ENCODE results near the gene PLEKHH3.

The PLEKHH3 gene, protein sequence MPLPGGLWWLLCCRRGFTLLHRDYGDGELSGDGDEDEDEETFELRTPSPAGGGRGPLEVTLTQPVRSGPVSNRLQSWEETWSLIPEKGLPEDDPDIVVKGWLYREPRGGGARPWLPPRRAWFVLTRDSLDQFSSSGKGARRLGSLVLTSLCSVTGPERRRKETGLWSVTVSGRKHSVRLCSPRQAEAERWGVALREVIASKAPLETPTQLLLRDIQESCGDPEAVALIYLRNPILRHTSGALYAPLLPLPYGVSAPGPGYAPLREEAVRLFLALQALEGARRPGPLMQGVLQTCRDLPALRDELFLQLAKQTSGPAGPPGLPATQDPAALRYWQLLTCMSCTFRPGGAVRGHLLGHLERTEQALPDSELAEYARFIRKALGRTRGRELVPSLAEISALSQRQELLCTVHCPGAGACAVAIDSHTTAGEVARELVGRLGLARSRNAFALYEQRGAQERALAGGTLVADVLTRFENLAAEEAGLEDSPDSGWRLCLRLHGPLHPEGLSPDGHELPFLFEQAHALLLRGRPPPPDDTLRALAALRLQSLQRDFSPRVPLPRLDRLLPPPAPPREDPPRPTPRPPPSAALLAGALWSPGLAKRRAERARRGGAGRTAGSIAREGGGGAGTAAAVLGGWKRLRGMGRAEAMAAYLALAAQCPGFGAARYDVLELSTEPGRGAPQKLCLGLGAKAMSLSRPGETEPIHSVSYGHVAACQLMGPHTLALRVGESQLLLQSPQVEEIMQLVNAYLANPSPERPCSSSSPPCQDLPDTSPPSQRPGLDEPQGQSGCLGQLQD

GRCh38 chr17:42676424-42677011 lies at the start of gene PLEKHH3:
Gene PLEKHH3 (minus strand): TSS chr17:42676994. CDS start chr17:42676563, 431 bp downstream.
- H3K4me3 ChIP-seq (ENCODE audit: low read depth, low read length): peak within 1 kb of the TSS; percentile 84
- peak within 1 kb of the TSS; percentile 84 for H3K27ac ChIP-seq
- no peaks in the 10 kb centered on the region for H3K27me3 ChIP-seq (replicated peaks)
- TF ChIP-seq, protein P1, sequence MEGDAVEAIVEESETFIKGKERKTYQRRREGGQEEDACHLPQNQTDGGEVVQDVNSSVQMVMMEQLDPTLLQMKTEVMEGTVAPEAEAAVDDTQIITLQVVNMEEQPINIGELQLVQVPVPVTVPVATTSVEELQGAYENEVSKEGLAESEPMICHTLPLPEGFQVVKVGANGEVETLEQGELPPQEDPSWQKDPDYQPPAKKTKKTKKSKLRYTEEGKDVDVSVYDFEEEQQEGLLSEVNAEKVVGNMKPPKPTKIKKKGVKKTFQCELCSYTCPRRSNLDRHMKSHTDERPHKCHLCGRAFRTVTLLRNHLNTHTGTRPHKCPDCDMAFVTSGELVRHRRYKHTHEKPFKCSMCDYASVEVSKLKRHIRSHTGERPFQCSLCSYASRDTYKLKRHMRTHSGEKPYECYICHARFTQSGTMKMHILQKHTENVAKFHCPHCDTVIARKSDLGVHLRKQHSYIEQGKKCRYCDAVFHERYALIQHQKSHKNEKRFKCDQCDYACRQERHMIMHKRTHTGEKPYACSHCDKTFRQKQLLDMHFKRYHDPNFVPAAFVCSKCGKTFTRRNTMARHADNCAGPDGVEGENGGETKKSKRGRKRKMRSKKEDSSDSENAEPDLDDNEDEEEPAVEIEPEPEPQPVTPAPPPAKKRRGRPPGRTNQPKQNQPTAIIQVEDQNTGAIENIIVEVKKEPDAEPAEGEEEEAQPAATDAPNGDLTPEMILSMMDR (IDR thresholded peaks at IDR 0.05; ENCODE audit: low read depth, low read length, missing control alignments): peak; percentile 14
- H3K36me3 ChIP-seq (replicated peaks): peaks cover 14% of the 10 kb centered on the region
- in situ Hi-C loops (cut with HindIII; ENCODE audit: low pct_ligation_motif_present, low sequenced_read_pairs): no loop called here
- no peak for DNase-seq

- peaks cover 17% of the 10 kb centered on the region for H3K36me3 ChIP-seq (replicated peaks)
- H3K4me3 ChIP-seq (ENCODE audit: low read depth, low read length): no peak overlapping the region
- no peak for DNase-seq
- H3K27me3 ChIP-seq (replicated peaks): no peaks in the 10 kb centered on the region
- no peak overlapping the region for H3K27ac ChIP-seq
- TF ChIP-seq, protein P1 (IDR thresholded peaks at IDR 0.05; ENCODE audit: low read depth, low read length, missing control alignments): no peak
- in situ Hi-C loops (cut with HindIII; ENCODE audit: low pct_ligation_motif_present, low sequenced_read_pairs): no loop called here
Observed at GRCh38 chr17:42725143-42725542, 48.3 kb upstream of the PLEKHH3 start.

GRCh38 chr17:42723636-42724035 lies 46.8 kb upstream of the PLEKHH3 start:
- no peaks in the 10 kb centered on the region for H3K27me3 ChIP-seq (replicated peaks)
- no peak overlapping the region for H3K27ac ChIP-seq
- no peak overlapping the region for H3K4me3 ChIP-seq (ENCODE audit: low read depth, low read length)
- peaks cover 23% of the 10 kb centered on the region for H3K36me3 ChIP-seq (replicated peaks)
- in situ Hi-C loops (cut with HindIII; ENCODE audit: low pct_ligation_motif_present, low sequenced_read_pairs): no loop called here
- TF ChIP-seq, protein P1 (IDR thresholded peaks at IDR 0.05; ENCODE audit: low read depth, low read length, missing control alignments): no peak
- DNase-seq: no peak

GRCh38 chr17:42720996-42721583 lies 44.3 kb upstream of the PLEKHH3 start:
- in situ Hi-C loops (cut with HindIII; ENCODE audit: low pct_ligation_motif_present, low sequenced_read_pairs): no loop called here
- TF ChIP-seq, protein P1 (IDR thresholded peaks at IDR 0.05; ENCODE audit: low read depth, low read length, missing control alignments): peak; percentile 65
- no peaks in the 10 kb centered on the region for H3K27me3 ChIP-seq (replicated peaks)
- H3K27ac ChIP-seq: no peak overlapping the region
- peak; percentile 55 for DNase-seq
- H3K36me3 ChIP-seq (replicated peaks): peaks cover 33% of the 10 kb centered on the region
- no peak overlapping the region for H3K4me3 ChIP-seq (ENCODE audit: low read depth, low read length)

DNA sequence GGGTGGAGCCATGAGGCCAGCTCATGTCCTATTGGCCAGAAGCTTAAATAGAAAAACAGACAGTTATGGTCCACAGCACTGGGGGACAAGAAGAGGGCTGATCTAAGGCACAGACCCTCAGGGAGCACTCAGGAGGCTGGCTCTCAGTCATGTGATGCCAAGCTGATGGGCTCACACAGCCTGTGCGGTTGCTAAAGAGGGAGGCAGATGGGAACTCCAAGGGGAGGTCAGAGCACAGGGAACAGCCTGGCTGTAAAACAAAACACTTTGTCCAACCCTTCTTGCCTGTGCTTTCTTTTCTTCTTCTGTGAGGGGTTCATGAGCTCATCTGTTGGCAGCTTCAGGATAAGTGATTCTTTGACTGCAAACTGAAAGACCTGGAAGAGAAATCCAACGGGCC lies 32.8 kb upstream of the PLEKHH3 start:
- no peak overlapping the region for H3K27ac ChIP-seq
- DNase-seq: no peak
- H3K4me3 ChIP-seq (ENCODE audit: low read depth, low read length): no peak overlapping the region
- in situ Hi-C loops (cut with HindIII; ENCODE audit: low pct_ligation_motif_present, low sequenced_read_pairs): no loop called here
- H3K36me3 ChIP-seq (replicated peaks): peaks cover 53% of the 10 kb centered on the region
- H3K27me3 ChIP-seq (replicated peaks): no peaks in the 10 kb centered on the region
- TF ChIP-seq, protein P1 (IDR thresholded peaks at IDR 0.05; ENCODE audit: low read depth, low read length, missing control alignments): no peak

All from brain microvascular endothelial cell (primary cell).